RWPE1 (cell line): ENCODE measurements around the gene METTL14.

Source experiments
- CTCF ChIA-PET: fragments of 350-600 bp; sonication (Branson Sonifier 250); formaldehyde crosslinking; extraction: SDS; loops from one replicate; lab custom pipeline; 2021; lab: Yijun Ruan, JAX
- POLR2A ChIA-PET: fragments of 400-600 bp; formaldehyde crosslinking; extraction: SDS; loops from one replicate; lab custom pipeline; 2020; ENCODE audit warnings: antibody characterized with exemption; ENCODE audit not compliant: low non-redundant PET; lab: Yijun Ruan, JAX
- DNase-seq: peaks from one replicate; pipeline ENCODE4 v3.0.0; 2012; ENCODE audit warnings: low spot score
- H3K27ac ChIP-seq: fragments of 450-650 bp; 2 replicates; pipeline ENCODE4 v1.5.1; 2017
- CTCF ChIP-seq: fragments of 450-650 bp; conservative IDR thresholded peaks from 2 replicates; pipeline ENCODE4 v1.5.1; 2017; ENCODE audit warnings: low read depth, mild to moderate bottlenecking

Gene METTL14

GRCh38 chr4:118756429-118756828 is 71.2 kb downstream of the METTL14 start:
- ChIA-PET CTCF (interaction anchor here (0.5 to 1.0 kb wide), 2 partner anchors 11 to 15 kb away, joined by 3 to 5 read pairs; no protein-coding TSS in a partner anchor), POLR2A (no interaction called here)
- DNase-seq = no peak
- no peak for TF ChIP-seq CTCF
- no peak overlapping the region for H3K27ac ChIP-seq

GRCh38 chr4:118756958-118757357 is 71.8 kb downstream of the METTL14 start:
- TF ChIP-seq CTCF = no peak
- CTCF ChIA-PET = interaction anchor here (1.0 kb wide), 1 partner anchor 12 kb away, joined by 5 read pairs; no protein-coding TSS in a partner anchor
- H3K27ac ChIP-seq = no peak overlapping the region
- DNase-seq = no peak
- POLR2A ChIA-PET = no interaction called here

GRCh38 chr4:118757761-118758251 is 72.6 kb downstream of the METTL14 start:
- ChIA-PET CTCF (no interaction called here), POLR2A (no interaction called here)
- no peak for TF ChIP-seq CTCF
- no peak for DNase-seq
- H3K27ac ChIP-seq = no peak overlapping the region

GRCh38 chr4:118758293-118758692 is 73.1 kb downstream of the METTL14 start:
- CTCF ChIA-PET = no interaction called here
- no peak for DNase-seq
- no peak for TF ChIP-seq CTCF
- POLR2A ChIA-PET = no interaction called here
- no peak overlapping the region for H3K27ac ChIP-seq

GRCh38 chr4:118759481-118759880 is 74.3 kb downstream of the METTL14 start:
- no peak overlapping the region for H3K27ac ChIP-seq
- ChIA-PET CTCF (no interaction called here), POLR2A (no interaction called here)
- no peak for DNase-seq
- TF ChIP-seq CTCF = no peak

- no peak overlapping the region for H3K27ac ChIP-seq
- ChIA-PET POLR2A (no interaction called here), CTCF (no interaction called here)
- no peak for TF ChIP-seq CTCF
- no peak for DNase-seq
These were observed 74.9 kb downstream of the METTL14 start for GRCh38 chr4:118760092-118760491.
